GM18907 (cell line): Measurements from ENCODE around the gene GABBR2.
"Not testable (repeated sequence)": the region's sequence is repeated elsewhere in the genome, so short reads cannot be mapped to it uniquely, and the experiment has no call there.

ENCODE experiments used
- ATAC-seq: cut with Tn5 transposase; IDR thresholded peaks from one replicate; pipeline ENCODE4 v1.9.1; 2021; ENCODE audit warnings: mild to moderate bottlenecking, moderate library complexity; ENCODE audit not compliant: unreplicated experiment

The GABBR2 gene

DNA sequence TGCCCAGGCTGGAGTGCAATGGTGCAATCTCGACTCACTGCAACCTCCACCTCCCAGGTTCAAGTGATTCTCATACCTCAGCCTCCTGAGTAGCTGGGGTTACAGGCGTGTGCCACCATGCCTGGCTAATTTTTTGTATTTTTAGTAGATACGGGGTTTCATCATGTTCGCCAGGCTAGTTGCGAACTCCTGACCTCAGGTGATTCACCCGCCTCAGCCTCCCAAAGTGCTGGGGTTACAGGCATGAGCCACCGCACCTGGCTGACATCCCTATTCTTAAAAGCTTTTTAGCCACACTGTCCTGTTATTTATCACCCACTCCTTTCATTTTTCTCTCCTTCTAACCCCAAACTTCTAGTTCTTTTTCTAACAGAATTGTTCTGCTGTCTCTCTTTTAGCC, 425.6 kb downstream of the GABBR2 start:
- not testable (repeated sequence) for ATAC-seq

DNA sequence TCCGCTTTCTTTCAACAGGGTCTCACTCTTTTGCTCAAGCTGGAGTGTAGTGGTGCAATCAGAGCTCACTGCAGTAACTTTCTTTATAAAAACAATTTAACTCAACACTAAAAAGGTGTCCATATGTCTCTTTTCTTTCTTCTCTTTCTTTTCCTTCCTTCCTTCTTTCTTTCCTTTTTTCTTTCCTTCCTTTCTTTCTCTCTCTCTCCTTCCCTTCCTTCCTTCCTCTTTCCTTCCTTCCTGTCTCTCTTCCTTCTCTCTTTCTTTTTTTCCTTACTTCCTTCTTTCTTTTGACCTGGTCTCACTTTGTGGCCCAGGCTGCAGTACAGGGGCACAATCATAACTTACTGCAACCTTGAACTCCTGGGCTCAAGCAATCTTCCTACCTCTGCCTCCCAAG, 427.5 kb downstream of the GABBR2 start:
- ATAC-seq = no peak

DNA sequence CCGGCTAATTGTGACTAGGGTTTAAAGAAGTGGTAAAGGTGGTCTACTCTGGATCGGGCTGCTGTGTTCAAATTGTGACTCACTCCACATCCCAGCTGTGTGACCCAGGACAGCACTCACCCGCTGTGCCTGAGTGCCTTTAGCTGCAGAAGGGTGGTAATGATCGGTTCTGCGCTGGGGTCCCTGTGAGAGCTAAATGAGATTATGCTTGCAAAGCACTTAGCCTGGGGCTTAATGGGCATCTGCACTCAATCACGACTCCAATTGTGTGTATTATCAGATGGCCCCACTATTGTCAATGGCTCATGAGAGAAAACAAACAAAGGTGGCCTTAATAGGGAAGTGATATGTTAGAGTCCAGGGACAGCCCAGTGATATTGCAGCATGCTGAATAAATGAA, 428.2 kb downstream of the GABBR2 start:
- ATAC-seq = no peak

DNA sequence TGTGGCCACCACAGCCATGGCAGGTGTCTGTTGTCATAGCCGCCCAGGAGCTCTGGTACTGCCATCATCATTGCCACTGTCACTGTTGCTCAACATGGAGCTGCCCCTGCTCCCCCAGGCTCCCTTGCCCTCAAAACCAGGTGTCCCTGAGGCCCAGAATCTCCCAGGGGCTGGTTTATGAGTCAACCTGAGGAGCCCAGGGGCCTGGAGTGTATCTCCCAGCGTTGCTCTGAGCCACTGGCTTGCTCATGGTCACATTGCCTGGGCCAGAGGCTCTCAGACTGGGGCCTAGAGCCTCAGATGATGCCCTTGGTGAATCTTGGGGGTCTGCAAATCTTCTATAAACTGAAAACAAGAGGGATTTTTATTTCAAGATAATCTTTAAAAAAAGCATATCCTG, 428.6 kb downstream of the GABBR2 start:
- ATAC-seq = no peak

DNA sequence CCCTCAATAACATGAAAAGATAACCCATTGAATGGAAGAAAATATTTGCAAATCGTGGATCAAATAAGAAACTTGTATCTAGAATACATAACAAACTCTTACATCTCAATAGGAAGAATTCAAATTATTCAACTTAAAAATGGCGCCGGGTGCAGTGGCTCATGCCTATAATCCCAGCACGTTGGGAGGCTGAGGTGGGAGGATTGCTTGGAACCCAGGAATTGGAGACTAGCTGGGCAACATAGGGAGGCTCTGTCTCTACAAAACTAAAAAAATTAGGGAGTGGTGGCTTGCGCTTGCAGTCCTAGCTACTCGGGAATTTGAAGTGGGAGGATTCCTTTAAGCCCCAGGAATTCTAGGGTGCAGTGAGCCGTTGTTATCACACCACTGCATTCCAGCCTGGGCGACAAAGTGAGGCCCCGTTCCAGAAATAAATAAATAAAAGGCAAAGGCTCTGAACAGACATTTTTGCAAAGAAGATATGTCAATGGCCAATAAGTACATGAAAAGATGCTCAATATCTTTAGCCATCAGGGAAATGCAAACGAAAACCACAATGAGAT, 431.7 kb downstream of the GABBR2 start:
- ATAC-seq = no peak

DNA sequence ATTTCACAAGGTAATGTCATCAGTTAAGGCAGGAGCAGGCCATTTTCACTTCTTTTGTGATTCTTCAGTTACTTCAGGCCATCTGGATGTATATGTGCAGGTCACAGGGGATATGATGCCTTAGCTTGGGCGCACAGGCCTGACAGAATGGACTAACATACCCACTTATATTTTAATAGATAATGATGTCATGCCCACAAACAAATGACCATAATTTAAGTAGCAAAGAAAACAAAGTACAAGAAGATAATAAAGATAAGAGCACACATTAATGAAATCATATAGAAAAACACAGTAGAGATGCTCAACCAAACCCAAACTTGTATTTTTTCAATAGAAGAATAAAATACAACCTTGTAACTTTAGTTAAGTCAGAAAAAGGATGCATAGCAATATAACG, 433.6 kb downstream of the GABBR2 start:
- no peak for ATAC-seq

DNA sequence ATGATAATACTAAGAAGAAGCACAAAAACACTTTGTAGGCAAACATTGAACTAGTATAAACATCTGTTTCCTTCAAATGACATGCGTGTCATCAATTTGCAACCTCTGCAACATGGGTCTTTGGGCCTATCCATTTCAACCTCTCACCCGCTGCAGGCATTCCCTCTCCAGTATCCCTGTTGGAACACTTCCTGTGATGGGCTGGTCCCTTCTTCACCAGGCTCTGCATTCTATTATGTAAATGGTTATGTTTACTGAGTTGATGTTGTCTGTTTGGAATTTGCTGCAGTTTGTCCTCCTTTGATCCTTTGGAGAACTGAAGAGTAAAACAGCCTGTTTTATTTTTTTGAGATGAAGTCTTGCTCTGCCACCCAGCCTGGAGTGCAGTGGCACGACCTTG, 436.7 kb downstream of the GABBR2 start:
- no peak for ATAC-seq

DNA sequence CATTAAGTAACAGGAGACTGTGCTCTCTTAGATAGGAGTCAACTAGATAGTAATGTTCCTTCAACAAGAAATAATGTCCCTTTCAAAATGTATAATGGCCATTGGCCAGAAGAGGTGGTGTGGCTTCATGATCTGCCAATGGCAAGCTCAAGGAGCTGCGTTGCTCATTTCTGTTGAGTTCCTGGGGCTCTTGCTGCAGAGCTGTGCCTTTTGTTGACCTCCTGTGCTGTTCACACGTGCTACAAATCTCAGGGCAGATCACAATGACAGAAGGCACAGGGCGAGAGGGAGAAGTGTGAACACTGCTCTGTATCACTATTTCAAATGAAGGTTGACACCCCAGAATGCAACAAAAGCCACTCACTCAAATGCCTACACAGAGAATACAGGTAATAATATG, 437.3 kb downstream of the GABBR2 start:
- no peak for ATAC-seq

DNA sequence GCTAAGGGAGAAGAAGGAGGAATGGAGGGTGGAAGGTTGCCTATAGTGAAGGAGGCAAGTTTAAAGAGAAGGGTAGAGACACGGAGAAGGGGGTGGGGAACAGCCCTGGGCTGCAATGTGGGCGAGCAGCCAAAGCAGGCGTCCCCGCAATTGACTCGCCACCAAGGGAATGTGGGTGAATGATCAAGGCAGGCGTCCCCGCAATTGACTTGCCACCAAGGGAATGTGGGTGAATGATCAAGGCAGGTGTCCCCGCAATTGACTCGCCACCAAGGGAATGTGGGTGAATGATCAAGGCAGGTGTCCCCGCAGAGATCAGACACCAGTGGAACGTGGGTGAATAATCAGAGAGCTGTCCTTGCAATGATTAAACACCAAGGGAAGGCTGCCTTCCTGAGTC, 438.5 kb downstream of the GABBR2 start:
- ATAC-seq = not testable (repeated sequence)

DNA sequence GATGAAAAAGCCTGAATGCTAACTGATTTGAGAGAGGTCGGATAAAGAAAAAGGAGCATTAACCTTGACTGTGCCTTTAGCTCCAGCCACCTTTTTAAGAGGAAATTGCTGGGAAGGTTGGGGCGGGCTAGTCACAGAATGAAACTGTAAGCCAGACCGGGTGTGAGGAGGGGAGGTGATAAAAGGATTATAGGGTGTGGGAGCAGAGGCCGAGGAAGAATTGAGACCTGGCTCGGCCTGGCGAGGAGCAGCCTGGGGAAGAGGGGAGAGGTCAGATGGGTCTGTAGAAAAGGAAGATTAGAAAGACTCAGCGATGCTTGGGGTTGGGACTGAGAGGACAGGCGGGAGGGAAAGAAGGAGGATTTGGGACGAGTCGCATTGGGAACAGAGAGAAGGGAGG, 439.1 kb downstream of the GABBR2 start:
- not testable (repeated sequence) for ATAC-seq

DNA sequence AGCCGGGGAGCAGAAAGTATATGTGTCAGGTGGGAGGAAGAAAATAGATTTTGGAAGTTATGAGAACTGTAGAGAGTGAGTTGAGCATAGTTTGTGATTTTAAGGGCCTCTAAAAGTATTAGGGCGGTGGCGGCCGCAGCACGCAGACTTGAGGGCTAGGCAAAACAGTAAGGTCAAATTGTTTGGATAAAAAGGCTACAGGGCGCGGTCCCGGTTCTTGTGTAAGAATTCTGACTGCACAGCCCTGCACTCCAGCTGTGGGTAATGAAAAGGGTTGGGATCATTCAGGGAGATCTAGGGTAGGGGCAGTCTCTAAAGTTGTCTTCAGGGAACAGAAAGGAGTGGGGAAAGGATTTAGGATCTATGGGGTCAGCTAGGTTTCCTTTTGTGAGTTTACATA, 441.2 kb downstream of the GABBR2 start:
- ATAC-seq = not testable (repeated sequence)

DNA sequence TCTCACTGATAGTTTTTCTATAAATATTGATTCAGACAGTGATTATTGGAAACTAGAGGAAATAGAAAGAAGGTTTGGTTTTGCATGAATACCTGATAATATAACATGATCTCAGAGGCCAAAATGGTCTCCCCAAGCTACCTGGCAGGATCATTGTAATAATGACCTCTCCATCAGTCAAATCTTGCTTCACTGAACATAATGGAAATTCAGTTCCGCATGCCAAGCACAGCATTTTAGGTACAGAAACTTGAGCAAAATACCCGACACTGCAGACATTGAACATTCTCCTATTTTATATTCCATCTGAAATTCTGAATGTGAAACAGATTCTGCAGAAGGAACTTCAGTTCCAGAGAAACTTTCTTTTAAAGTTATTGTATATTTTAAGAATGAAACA, 444.2 kb downstream of the GABBR2 start:
- ATAC-seq = no peak

DNA sequence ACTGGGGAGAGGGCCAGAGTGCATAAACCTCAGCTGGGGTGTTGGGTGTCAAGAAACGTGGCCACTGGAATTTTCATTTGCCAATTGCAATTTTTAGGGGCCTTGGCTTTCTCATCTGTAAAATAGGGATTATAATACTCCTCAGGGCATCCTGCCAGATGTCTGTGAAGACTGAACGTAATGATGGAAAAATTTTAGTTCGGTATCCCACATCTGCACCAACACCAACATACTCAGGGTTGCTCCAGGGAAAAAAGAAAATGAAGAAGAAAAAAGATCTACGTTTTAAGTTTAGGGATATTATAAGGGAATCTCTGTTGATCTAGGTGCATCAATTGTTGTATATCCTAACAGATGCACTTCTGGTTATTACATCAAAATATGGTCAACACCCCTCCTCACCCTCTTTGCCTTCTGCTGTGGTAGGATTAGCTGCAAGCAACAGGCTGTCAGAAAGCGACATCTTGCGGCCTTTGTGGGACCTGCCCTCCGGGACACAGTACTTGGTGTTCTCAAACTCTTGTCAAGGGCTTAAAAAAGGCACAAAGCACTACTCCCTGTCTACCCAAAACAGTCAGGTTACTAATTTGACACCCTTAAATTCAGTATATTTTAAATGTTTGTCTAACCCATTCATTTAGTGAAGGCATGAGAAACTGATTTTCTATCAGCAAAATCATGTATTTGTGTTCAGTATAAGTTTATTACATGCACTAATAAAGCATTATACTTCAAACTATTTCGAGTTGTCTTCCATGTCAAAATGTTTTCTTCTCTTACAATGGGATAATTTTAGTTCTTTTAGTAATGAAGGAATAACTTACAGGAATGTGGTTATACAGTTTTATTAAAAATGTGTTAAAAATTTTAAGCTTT, 445.0 kb downstream of the GABBR2 start:
- ATAC-seq = peak; percentile 82

DNA sequence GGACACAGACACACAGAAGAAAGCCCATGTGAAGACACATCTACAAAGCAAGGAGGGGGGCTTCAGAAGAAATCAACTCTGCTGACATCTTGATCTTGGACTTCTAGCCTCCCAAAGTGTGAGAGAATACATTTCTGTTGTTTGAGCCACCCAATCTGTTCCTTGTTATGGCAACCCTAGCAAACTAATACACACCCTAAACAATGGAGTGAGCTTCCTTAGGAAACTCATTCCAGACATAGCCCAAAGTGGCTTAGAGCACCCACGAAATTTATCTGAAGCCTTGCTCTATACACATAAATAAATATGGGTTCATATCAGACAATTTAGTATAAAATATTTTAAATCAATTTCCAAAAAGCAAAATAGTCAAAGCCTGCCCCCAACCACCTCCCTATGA, 445.7 kb downstream of the GABBR2 start:
- no peak for ATAC-seq

DNA sequence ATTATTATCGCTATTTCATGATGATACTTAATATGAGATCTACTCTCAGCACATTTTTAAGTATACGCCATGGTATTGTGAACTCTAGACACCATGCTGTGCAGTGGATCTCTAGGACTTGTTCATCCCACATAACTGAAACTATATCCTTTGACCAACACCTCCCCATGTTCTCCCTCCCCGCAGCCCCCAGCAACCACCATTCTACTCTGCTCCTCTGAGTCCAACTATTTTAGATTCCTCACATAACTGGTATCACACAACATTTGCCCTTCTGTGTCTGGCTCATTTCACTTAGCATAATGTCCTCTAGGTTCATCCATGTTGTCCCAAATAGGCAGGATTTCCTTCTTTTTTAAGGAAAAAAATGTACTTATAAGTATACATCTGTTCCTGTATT, 446.7 kb downstream of the GABBR2 start:
- no peak for ATAC-seq

DNA sequence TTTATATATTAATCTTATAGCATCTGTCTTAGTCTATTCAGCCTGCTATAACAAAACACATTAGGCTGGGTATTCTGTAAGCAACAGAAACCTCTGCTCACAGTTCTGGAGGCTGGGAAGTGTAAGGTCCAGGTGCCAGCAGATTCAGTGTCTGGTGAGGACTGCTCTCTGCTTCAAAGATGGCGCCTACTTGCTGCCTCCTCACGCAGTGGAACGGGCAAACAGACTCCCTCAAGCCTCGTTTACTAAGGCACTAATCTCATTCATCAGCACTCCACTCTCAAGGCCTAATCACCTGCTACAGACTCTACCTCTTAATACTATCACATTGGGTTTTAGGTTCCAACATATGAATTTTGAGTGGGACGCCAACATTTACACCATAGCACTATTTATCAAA, 448.1 kb downstream of the GABBR2 start:
- ATAC-seq = no peak

DNA sequence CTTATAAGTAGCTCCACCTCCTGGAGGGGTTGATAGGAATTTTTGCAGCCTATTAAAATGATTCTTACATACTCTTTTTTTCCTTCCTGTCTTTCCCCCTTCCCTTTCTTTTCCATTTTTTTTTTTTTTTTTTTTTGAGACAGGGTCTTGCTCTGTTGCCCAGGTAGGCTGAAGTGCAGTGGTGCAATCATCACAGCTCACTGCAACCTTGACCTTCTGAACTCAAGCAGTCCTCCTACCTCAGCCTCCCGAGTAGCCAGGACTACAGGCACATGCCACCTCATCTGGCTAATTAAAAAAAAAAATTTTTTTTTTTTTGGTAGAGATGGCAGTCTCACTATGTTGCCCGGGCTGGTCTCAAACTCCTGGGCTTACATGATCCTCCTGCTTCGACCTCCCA, 448.9 kb downstream of the GABBR2 start:
- no peak for ATAC-seq

DNA sequence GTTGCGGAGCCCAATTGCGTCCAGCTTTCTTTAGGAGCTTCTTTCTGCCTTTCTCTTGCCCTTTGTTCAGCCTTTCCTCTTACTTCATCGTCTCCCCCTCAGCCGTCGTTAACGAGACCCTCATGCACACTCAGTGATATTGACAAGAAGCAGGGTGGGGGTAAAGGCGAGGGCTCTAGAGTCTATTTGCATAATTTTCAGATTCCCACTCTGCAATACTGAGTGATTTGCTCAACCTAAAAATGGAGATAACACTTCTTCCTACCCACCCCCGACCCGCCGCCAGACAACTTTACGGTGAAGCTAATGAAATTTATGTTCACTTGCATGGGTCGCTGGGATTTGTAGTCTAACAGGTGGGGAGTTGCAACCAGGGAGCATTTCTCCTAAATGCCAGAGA, 452.0 kb downstream of the GABBR2 start:
- no peak for ATAC-seq

DNA sequence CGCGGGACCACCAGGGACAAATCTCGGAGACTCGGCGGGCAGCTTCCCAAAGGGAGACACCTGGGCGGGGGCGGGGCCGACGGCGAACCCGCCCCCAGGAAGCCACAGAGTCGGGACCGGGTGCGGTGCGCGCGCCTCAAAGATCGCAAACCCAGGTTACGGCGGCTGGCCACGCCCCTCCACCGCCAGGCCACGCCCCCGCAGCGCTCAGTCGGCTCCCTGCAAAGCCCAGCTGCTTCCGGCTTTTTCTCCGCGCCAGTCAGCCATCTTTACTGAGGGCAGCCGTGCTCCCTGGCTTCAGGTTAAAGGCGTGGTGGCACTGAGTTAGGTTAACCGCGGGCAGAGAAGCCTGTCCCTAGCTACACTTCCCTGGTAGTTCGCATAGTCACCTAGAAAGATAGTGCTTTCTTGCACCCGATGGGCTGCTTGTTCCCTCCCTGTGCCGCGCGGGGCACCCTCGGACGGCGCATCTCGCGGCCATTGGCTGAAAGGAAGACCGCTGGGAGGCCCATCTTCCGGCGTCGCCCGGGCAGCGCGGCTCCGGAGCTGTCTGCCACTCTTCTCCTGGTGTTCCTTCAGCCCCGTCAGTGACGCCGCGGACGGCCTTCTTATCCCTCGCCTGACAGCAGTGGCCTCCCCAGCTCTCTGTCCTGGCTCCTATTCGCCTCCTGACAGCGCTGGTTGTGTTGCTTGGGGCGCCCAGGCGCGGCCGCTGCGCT, 453.0 kb downstream of the GABBR2 start, which contains the start of gene TBC1D2:
TBC1D2 (minus strand) TSS at position 72 of the 719 bp plus-strand sequence. CDS start 108 bp downstream, outside the sequence.
- peak; percentile 91 for ATAC-seq

DNA sequence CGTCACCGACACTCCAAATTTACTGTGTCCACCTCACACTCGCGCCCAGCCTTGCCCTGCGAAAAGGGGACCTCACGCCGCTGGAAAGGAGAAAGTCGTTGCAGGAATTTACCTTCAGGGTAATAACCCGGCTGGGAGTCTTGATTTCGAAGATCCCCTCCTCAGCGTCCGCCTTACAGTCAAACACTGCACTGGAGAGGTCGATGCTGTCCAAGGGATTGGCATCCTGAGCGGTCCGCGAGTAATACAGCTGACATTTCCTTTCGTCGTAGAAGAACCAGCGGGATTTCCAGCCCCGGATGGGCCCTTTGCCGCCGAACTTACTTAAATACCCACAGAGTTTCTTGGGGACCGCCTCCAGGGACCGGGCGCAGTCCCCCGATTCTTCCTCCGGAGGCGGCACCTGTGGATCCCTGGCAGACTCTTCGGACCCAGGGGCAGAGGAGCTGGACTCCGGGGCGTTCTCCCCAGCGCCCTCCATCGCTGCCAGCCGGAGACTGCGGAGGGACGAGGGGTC, 453.6 kb downstream of the GABBR2 start:
- ATAC-seq = peak; percentile 14

DNA sequence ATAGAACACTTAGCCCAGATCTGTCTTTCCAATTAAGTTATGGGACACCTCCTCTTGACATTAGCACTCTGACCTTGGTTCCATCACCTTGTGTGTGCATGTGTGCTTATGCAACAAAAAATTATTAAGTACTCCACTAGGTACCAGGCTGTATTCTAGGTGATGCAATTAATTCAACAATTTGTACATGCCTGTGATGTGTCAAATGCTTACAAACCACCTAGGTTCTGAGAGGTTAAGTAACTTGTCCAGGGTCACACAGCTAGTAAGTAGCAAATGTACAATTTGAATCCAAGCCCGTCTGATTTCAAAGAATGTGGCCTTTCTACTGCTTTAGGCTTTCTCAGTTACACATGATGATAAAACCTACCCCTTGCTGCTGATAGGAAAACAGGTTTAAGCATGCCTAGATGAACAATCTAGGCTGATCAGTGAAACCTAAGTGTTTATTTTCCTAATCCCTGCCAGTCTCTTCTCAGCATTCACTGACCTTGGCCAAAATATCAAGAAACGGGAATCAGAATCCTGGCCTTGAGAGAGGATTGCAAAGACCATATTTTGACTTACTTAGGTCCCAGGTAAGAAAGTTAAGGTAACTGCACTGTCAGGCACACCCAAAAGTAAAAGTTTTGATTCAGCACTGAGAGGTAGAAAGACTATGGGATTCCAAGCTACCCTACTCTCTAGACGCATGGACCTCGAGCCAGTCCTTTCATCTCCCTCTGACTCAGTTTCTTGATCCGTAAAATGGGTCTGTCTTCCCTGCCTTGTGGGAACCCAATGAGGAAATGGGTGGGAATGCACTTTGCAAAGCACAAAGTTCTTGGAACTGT, 454.3 kb downstream of the GABBR2 start:
- ATAC-seq = no peak
